ENCODE data around the gene GMPR2. TPM values are rescaled to one million over a fixed set of nuclear protein-coding genes. Genes with fewer than 3 reads are reported as not detected.

Gene GMPR2
- total RNA-seq, 1 experiment from 2014 or later: 164 TPM

DNA sequence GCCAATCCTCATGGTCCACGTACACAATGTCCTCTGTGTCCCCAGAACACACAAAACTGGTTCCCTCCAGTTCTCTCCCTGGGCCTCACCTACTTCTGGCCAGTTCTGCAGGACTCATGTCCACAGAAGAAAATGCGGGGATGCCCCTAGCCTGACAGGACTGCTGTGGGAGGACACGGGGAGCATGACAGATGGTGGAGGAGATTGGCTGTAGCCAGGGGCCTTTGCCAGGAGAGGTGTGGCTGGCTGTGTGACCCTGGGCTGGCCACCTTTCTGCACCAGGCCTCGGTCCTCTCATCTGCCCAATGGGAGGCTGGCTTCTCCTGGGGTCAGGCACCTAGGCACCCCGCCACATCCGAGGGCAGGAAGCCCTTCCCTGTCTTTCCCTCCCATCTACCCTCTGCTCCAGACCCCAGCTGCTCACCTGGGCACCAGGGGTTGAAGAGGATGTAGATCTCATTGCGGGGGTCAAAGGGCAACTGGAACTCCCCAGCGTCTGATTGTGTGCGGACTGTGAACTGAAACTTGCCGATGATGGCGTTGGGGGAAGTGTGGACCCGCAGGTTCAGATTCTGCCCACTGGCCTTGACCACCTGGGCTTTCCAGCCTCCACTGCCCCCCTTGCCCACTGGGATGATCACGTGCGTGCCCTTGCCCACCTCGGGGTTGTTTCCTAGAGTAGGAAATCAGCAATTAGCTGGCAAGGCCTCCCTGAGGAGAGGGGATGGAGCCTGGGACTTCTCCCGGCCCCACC, 27.5 kb downstream of the GMPR2 start:
- H3K27me3 ChIP-seq (ENCODE audit: low read length): no peaks in the 10 kb centered on the region
- H3K9me3 ChIP-seq (ENCODE audit: low read length): no peaks in the 10 kb centered on the region
- H3K36me3 ChIP-seq (ENCODE audit: insufficient read depth, low read length): no peaks in the 10 kb centered on the region
- no peak for DNase-seq
- H4K20me1 ChIP-seq (ENCODE audit: insufficient read depth, low read depth, low read length): no peaks in the 10 kb centered on the region
- H3K27ac ChIP-seq (ENCODE audit: low read length): no peak overlapping the region
- H3K79me2 ChIP-seq (ENCODE audit: low read length): no peaks in the 10 kb centered on the region
- H3K9me2 ChIP-seq (replicated peaks; ENCODE audit: insufficient read depth, low read length): no peaks in the 10 kb centered on the region
- no peak overlapping the region for H3K9ac ChIP-seq (ENCODE audit: low read length)
- no peaks in the 10 kb centered on the region for H3K4me1 ChIP-seq (ENCODE audit: low read length)
- H2AFZ ChIP-seq (ENCODE audit: low read length): no peak overlapping the region
- no peak overlapping the region for H3K4me3 ChIP-seq (ENCODE audit: low read length)
- H3K4me2 ChIP-seq (ENCODE audit: low read depth, low read length, poor library complexity, severe bottlenecking): no peak overlapping the region

DNA sequence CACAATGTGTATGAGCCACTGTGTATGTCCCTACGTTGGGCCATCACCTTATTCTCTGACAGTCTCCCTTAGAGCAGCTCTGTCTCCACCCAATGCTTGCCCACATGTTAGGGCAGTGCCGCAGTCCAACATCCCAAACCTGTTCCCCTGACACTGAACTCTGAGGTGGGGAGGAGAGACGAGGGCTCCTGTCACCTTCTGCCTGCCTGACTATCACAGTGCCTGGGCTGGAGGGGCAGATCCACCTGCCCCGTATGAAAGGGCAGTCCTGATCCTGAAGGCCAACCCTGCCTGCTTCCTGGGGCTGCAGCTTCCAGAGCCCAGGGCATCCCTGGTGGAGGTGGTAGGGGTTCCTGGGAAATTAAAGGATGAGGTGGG, 28.0 kb downstream of the GMPR2 start:
- no peak overlapping the region for H3K4me3 ChIP-seq (ENCODE audit: low read length)
- no peaks in the 10 kb centered on the region for H4K20me1 ChIP-seq (ENCODE audit: insufficient read depth, low read depth, low read length)
- H3K79me2 ChIP-seq (ENCODE audit: low read length): no peaks in the 10 kb centered on the region
- H3K9me2 ChIP-seq (replicated peaks; ENCODE audit: insufficient read depth, low read length): no peaks in the 10 kb centered on the region
- H3K27me3 ChIP-seq (ENCODE audit: low read length): no peaks in the 10 kb centered on the region
- DNase-seq: no peak
- no peaks in the 10 kb centered on the region for H3K36me3 ChIP-seq (ENCODE audit: insufficient read depth, low read length)
- no peaks in the 10 kb centered on the region for H3K4me1 ChIP-seq (ENCODE audit: low read length)
- H3K9ac ChIP-seq (ENCODE audit: low read length): no peak overlapping the region
- H2AFZ ChIP-seq (ENCODE audit: low read length): no peak overlapping the region
- H3K27ac ChIP-seq (ENCODE audit: low read length): no peak overlapping the region
- H3K9me3 ChIP-seq (ENCODE audit: low read length): no peaks in the 10 kb centered on the region
- no peak overlapping the region for H3K4me2 ChIP-seq (ENCODE audit: low read depth, low read length, poor library complexity, severe bottlenecking)

DNA sequence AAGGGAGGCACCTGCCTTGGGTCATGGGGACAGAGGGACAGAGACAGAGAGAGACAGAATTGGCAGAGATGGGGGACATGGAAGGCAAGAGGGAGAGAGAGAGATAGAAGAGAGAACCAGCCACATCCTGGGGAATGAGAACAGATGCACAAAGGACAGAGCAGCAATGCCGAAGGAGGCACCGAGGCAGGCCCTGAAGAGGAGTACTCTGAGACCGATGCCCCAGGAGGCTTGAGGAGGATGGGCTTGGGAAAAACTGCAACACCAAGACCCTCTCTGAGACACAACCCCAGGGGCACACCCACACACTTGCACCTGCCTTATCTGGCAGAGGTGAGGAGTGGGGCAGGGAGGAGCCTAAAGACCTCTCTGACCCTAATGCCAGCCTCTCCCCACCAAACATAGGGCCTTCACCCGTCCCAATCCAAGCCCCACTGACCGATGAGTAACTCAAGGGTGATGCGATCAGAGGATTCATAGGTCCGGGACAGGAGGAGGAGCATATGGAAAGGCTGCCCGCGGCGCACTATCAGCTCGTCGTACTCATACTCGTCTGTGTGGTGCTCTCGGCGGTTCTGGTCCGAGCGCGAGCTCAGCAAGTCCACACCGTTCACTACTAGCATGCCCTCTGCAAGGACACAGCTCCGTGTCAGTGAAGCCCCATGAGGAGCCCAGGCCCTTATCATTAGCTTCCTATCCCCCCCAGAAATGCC, 28.7 kb downstream of the GMPR2 start:
- no peaks in the 10 kb centered on the region for H3K9me3 ChIP-seq (ENCODE audit: low read length)
- no peaks in the 10 kb centered on the region for H3K9me2 ChIP-seq (replicated peaks; ENCODE audit: insufficient read depth, low read length)
- DNase-seq: no peak
- no peak overlapping the region for H3K4me2 ChIP-seq (ENCODE audit: low read depth, low read length, poor library complexity, severe bottlenecking)
- no peaks in the 10 kb centered on the region for H3K4me1 ChIP-seq (ENCODE audit: low read length)
- no peak overlapping the region for H3K4me3 ChIP-seq (ENCODE audit: low read length)
- no peaks in the 10 kb centered on the region for H3K27me3 ChIP-seq (ENCODE audit: low read length)
- H2AFZ ChIP-seq (ENCODE audit: low read length): no peak overlapping the region
- no peak overlapping the region for H3K9ac ChIP-seq (ENCODE audit: low read length)
- H3K27ac ChIP-seq (ENCODE audit: low read length): no peak overlapping the region
- no peaks in the 10 kb centered on the region for H4K20me1 ChIP-seq (ENCODE audit: insufficient read depth, low read depth, low read length)
- H3K36me3 ChIP-seq (ENCODE audit: insufficient read depth, low read length): no peaks in the 10 kb centered on the region
- no peaks in the 10 kb centered on the region for H3K79me2 ChIP-seq (ENCODE audit: low read length)

DNA sequence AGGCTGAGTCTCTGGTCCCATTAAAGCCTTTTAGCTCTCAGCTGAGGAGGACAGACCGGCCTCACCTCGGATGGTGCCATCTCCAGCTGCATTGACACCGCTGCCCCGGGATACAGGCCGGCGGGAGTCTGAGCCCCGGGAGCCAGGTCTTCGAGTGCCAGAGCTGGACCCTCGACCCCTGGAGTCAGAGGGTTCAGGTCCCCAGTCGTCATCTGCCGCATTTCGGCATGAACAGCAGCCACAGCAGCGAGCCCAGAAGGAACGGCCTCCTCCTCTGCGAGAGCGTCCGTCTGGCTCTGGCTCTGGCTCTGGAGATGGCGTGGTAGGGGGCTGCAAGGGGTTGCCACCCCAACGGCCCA, 29.2 kb downstream of the GMPR2 start:
- H3K27ac ChIP-seq (ENCODE audit: low read length): no peak overlapping the region
- no peaks in the 10 kb centered on the region for H3K36me3 ChIP-seq (ENCODE audit: insufficient read depth, low read length)
- no peak overlapping the region for H3K4me3 ChIP-seq (ENCODE audit: low read length)
- no peak overlapping the region for H2AFZ ChIP-seq (ENCODE audit: low read length)
- H3K9me2 ChIP-seq (replicated peaks; ENCODE audit: insufficient read depth, low read length): no peaks in the 10 kb centered on the region
- H3K9ac ChIP-seq (ENCODE audit: low read length): no peak overlapping the region
- H3K4me1 ChIP-seq (ENCODE audit: low read length): no peaks in the 10 kb centered on the region
- no peaks in the 10 kb centered on the region for H3K27me3 ChIP-seq (ENCODE audit: low read length)
- H3K79me2 ChIP-seq (ENCODE audit: low read length): no peaks in the 10 kb centered on the region
- no peak for DNase-seq
- no peaks in the 10 kb centered on the region for H3K9me3 ChIP-seq (ENCODE audit: low read length)
- H3K4me2 ChIP-seq (ENCODE audit: low read depth, low read length, poor library complexity, severe bottlenecking): no peak overlapping the region
- no peaks in the 10 kb centered on the region for H4K20me1 ChIP-seq (ENCODE audit: insufficient read depth, low read depth, low read length)

DNA sequence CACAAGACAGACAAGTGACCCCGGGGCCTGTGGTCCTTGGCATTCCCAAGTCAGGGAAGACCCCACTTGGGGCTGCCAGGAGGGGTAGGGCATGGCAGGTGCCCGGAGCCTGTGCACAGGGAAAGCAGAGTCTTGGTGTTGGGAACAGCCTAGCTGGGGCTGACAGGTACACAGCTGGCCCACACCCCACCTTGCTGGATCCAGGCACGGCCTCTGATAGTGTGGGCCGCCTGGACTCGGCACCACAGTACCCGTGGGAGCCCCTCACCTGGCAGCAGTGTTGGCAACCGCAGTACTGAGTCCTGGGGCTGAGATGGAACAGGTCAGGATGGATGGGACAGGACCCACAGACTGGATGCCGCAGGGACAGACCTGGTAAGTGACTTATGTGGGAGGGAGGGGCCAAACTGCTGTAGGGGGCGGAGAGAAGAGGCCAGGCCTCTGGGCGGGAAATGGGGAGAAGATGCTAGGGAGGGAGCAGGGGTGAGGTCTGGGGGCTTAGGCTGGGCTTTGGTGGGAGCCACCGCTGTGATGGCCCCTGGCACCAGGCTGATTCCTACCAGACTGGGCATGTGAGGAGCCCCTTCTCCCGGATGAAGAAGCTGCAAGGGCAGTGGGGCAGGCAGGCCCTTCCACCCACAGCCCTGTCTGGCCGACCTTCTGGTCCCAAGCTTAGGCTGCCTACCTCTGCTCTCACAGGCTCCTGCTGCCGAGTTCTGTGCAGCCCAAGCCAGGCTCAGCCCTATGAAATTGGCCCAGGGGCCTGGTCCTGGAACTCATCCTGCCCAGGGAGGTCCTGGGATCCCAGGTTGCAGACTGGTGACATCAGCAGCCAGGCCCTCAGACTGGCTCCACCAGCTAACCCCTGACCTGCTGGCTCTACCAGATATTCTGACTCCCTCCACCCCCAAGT, 30.3 kb downstream of the GMPR2 start, which contains the start of gene TGM1:
Gene TGM1, minus strand, starts transcription at position 357 of the 913 bp plus-strand sequence. CDS start 825 bp downstream, outside the sequence.
- Histone ChIP-seq H3K79me2 (ENCODE audit: low read length) (no peaks in the 10 kb centered on the region), H3K9ac (ENCODE audit: low read length) (no peak within 1 kb of the TSS), H3K27ac (ENCODE audit: low read length) (no peak within 1 kb of the TSS), H3K4me3 (ENCODE audit: low read length) (no peak within 1 kb of the TSS), H3K9me3 (ENCODE audit: low read length) (no peaks in the 10 kb centered on the region), H2AFZ (ENCODE audit: low read length) (no peak within 1 kb of the TSS), H3K4me1 (ENCODE audit: low read length) (no peaks in the 10 kb centered on the region), H3K4me2 (ENCODE audit: low read depth, low read length, poor library complexity, severe bottlenecking) (no peak within 1 kb of the TSS), H3K27me3 (ENCODE audit: low read length) (no peaks in the 10 kb centered on the region), H3K9me2 (replicated peaks; ENCODE audit: insufficient read depth, low read length) (no peaks in the 10 kb centered on the region), H4K20me1 (ENCODE audit: insufficient read depth, low read depth, low read length) (no peaks in the 10 kb centered on the region), H3K36me3 (ENCODE audit: insufficient read depth, low read length) (no peaks in the 10 kb centered on the region)
- DNase-seq: no peak

DNA sequence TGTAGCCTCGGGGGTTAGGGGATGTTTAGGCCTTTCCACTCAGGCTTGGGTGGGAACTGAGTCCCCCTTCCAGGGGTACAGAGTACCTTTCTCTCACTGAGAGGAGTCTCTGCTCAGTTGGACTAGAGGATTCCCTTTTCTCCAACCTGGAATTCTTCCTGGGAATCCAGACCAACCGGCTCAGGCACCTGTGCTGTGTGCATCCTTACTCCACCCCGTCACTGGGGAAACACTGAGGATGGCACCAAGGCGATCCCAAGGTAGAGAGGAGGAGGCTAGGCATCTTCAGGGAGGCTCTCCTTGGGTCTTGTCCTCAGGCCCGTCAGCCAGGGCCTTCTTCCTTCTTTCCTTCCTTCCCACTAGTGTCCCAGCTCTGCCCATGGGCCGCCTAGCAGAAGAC, 31.1 kb downstream of the GMPR2 start:
- no peak for DNase-seq
- Histone ChIP-seq H3K4me2 (ENCODE audit: low read depth, low read length, poor library complexity, severe bottlenecking) (no peak overlapping the region), H3K9me2 (replicated peaks; ENCODE audit: insufficient read depth, low read length) (no peaks in the 10 kb centered on the region), H3K4me3 (ENCODE audit: low read length) (no peak overlapping the region), H3K9ac (ENCODE audit: low read length) (no peak overlapping the region), H2AFZ (ENCODE audit: low read length) (no peak overlapping the region), H3K36me3 (ENCODE audit: insufficient read depth, low read length) (no peaks in the 10 kb centered on the region), H3K27ac (ENCODE audit: low read length) (no peak overlapping the region), H3K4me1 (ENCODE audit: low read length) (no peaks in the 10 kb centered on the region), H3K27me3 (ENCODE audit: low read length) (no peaks in the 10 kb centered on the region), H3K9me3 (ENCODE audit: low read length) (no peaks in the 10 kb centered on the region), H4K20me1 (ENCODE audit: insufficient read depth, low read depth, low read length) (no peaks in the 10 kb centered on the region), H3K79me2 (ENCODE audit: low read length) (no peaks in the 10 kb centered on the region)

DNA sequence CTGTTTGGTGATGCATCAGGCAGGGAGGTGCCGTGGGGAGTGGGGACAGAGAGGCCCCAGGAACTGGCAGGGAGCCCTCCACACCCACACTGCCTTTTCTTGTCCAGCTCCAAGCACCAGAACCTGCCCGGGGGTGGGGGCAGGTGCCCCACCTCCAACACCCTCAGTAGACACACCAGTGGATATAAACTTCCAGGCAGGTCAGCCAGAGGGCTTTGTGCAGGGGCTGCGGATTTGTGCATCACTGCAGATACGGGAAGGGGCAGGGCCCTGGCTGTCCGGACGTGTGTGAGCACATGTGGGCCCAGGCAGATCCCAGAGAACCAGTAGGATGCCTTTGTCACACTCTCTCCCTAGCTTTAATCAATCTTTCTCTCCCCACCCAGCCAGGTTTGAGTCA, 31.6 kb downstream of the GMPR2 start:
- H3K4me2 ChIP-seq (ENCODE audit: low read depth, low read length, poor library complexity, severe bottlenecking): no peak overlapping the region
- no peak overlapping the region for H2AFZ ChIP-seq (ENCODE audit: low read length)
- H3K36me3 ChIP-seq (ENCODE audit: insufficient read depth, low read length): no peaks in the 10 kb centered on the region
- no peak overlapping the region for H3K9ac ChIP-seq (ENCODE audit: low read length)
- H3K27ac ChIP-seq (ENCODE audit: low read length): no peak overlapping the region
- no peaks in the 10 kb centered on the region for H3K27me3 ChIP-seq (ENCODE audit: low read length)
- no peaks in the 10 kb centered on the region for H3K79me2 ChIP-seq (ENCODE audit: low read length)
- no peaks in the 10 kb centered on the region for H3K4me1 ChIP-seq (ENCODE audit: low read length)
- no peak for DNase-seq
- H3K9me2 ChIP-seq (replicated peaks; ENCODE audit: insufficient read depth, low read length): no peaks in the 10 kb centered on the region
- H3K9me3 ChIP-seq (ENCODE audit: low read length): no peaks in the 10 kb centered on the region
- no peak overlapping the region for H3K4me3 ChIP-seq (ENCODE audit: low read length)
- no peaks in the 10 kb centered on the region for H4K20me1 ChIP-seq (ENCODE audit: insufficient read depth, low read depth, low read length)

All from Karpas-422 (cell line).